Neural cell (in vitro differentiated cells): ENCODE measurements around the gene DLEU7.

Experiments used
- EP300 ChIP-seq: fragments of 450-650 bp; conservative IDR thresholded peaks from 2 replicates; pipeline ENCODE4 v1.6.1; 2014; ENCODE audit warnings: antibody characterized with exemption, mild to moderate bottlenecking, moderate library complexity; ENCODE audit not compliant: poor library complexity, severe bottlenecking
- RAD21 ChIP-seq: fragments of 450-650 bp; conservative IDR thresholded peaks from 2 replicates; pipeline ENCODE4 v1.6.1; 2014; ENCODE audit warnings: antibody characterized with exemption, mild to moderate bottlenecking, moderate library complexity
- TAF1 ChIP-seq: IDR thresholded peaks from 2 replicates; pipeline ENCODE4 v1.6.1; 2012; ENCODE audit warnings: low read depth
- TF ChIP-seq, protein P1 (sequence below): fragments of 450-650 bp; IDR thresholded peaks from 2 replicates; pipeline ENCODE4 v1.5.1; 2014; ENCODE audit warnings: antibody characterized with exemption, mild to moderate bottlenecking, moderate library complexity; ENCODE audit not compliant: poor library complexity, severe bottlenecking

DNA sequence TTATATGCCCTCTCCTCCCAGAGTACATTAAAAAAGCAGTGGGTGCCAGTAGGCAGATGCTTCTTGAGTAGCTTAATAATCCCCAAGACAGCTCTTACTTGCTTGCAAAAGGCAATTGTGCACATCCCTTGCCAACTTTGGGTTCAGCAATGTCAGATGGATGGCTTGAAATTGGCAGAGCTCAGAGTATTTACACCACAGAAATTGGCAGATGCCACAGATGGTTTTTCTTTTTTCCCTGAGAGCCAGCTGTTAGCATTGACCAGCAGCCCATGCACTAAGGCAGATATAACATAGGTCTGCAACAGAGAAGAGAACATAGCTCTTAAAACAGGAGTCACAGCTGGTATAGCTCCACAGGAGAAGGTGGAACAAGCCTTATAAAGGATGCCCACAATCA is 47.7 kb upstream of the DLEU7 start:
- TF ChIP-seq, protein P1, sequence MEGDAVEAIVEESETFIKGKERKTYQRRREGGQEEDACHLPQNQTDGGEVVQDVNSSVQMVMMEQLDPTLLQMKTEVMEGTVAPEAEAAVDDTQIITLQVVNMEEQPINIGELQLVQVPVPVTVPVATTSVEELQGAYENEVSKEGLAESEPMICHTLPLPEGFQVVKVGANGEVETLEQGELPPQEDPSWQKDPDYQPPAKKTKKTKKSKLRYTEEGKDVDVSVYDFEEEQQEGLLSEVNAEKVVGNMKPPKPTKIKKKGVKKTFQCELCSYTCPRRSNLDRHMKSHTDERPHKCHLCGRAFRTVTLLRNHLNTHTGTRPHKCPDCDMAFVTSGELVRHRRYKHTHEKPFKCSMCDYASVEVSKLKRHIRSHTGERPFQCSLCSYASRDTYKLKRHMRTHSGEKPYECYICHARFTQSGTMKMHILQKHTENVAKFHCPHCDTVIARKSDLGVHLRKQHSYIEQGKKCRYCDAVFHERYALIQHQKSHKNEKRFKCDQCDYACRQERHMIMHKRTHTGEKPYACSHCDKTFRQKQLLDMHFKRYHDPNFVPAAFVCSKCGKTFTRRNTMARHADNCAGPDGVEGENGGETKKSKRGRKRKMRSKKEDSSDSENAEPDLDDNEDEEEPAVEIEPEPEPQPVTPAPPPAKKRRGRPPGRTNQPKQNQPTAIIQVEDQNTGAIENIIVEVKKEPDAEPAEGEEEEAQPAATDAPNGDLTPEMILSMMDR = no peak
- TF ChIP-seq EP300 (no peak), RAD21 (no peak), TAF1 (no peak)
